Pancreas (tissue), 10 donors: ENCODE results near the gene GPR87. TPM values are rescaled to one million over a fixed set of nuclear protein-coding genes. Genes with fewer than 3 reads are reported as not detected.

Experiments used
- ATAC-seq, 4 donors: fragments of 200-7000 bp; cut with Tn5 transposase; one replicate each; pipeline versions ENCODE4 v1.8.0 to v1.9.1; 2020; ENCODE audit warnings: mild to moderate bottlenecking in 4 of 4, moderate library complexity in 4 of 4
- DNase-seq, 6 donors: peaks; one replicate each; pipeline ENCODE4 v3.0.0-alpha.2; 2020
- FAIRE-seq: peaks from 2 replicates; lab custom pipeline; 2012; peaks lifted over from hg19 to GRCh38; lab: Jason Lieb, UNC
- H3K27ac ChIP-seq, 4 donors: fragments of 200-600 bp; sonication (generic); 1 replicate in 3 of 4; 2 replicates in 1 of 4; pipeline versions ENCODE4 v1.5.0 to v1.8.0; 2020
- H3K27me3 ChIP-seq, 4 donors: fragments of 200-600 bp; one replicate each; pipeline ENCODE4 v1.8.0; 2021
- H3K36me3 ChIP-seq, 3 donors: fragments of 200-600 bp; sonication (generic) in 1 of 3; one replicate each; pipeline versions ENCODE4 v1.5.0 to v1.8.0; 2020 to 2021
- H3K4me1 ChIP-seq, 3 donors: fragments of 200-600 bp; one replicate each; pipeline ENCODE4 v1.8.0; 2021
- H3K4me3 ChIP-seq, 4 donors: fragments of 200-600 bp; sonication (generic) in 2 of 4; one replicate each; pipeline versions ENCODE4 v1.5.0 to v1.8.0; 2020 to 2021
- H3K9me3 ChIP-seq, 4 donors: fragments of 200-600 bp; one replicate each; pipeline ENCODE4 v1.8.0; 2021
- whole genome bisulfite sequencing, 2 donors: extraction: QIAGEN DNeasy Blood & Tissue Kit; methylation state at CpG; one replicate each; pipeline ENCODE4 v1.1.7; 2013; 5-methylcytosine and 5-hydroxymethylcytosine counted together
- intact Hi-C, 3 donors: fragments of 100-400 bp; cut with DNase I; formaldehyde crosslinking; loops; one replicate each; pipeline versions ENCODE4 v1.11.1 to v1.14.2; 2022
- polyA plus RNA-seq, 2 donors: library from polyadenylated mRNA; stranded (reverse); fragments of 200-250 nt; gene quantifications; one replicate each; pipeline ENCODE4 v1.2.3, GENCODE V29; 2013
- total RNA-seq, 6 donors: library from RNA; stranded (reverse); fragmentation: NEBNext Ultra II Directional in 4 of 6; extraction: Animal tissue kit (Norgen Biotek cat#: 25700) in 4 of 6; gene quantifications; one replicate each; pipeline versions ENCODE4 v1.2.1 to v1.2.4, GENCODE V29; 2021 to 2023
- TF ChIP-seq, protein P1 (sequence below), 4 donors: fragments of 200-600 bp; sonication (generic) in 3 of 4; IDR thresholded peaks; one replicate each; pipeline versions ENCODE4 v1.5.0 to v1.8.0; 2021; ENCODE audit warnings: antibody characterized with exemption in 4 of 4
- donor health status: healthy with polysubstance abuse.
- donor health status: DM: no; HTN: no; CAD: no; lungs with moderate emphysema.
- donor health status: DM: no; HTN: no; CAD: no.
- donor health status: control.
- donor health status: control.
- donor health status: Bipolar disorder and iron deficiency.
- donor health status: DM: yes; HTN: yes; CAD: no.
- donor health status: DM: no; HTN: no; CAD: no.
- donor health status: DM: no; HTN: no; CAD: no.
- donor health status: DM: yes; HTN: yes; CAD: no.

The GPR87 gene
- total and polyA plus RNA-seq, 8 donors = not detected

DNA sequence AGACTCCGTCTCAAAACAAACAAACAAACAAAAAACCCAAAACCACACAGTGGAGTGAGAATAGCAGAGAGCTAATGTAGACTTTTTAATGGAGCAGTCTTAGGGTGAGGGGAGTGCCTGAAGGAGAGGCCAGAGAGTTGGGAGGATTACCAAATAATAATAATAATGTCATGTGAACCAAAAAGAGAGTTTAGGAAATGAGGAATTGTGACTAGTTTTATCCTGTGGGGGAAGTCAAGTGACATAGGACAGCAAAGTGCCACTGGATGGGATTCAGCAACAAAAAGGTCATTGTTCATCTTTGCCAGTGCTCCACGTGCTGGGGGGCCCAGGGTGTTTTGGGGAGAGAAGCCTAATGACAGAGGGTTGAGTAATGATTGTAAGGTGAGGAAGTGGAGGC is 12.9 kb downstream of the GPR87 start:
- intact Hi-C loops = no loop called here
- Histone ChIP-seq H3K27me3 (no peaks in the 10 kb centered on the region), H3K27ac (no peak overlapping the region), H3K4me1 (no peaks in the 10 kb centered on the region), H3K36me3 (no peaks in the 10 kb centered on the region), H3K4me3 (no peak overlapping the region), H3K9me3 (no peaks in the 10 kb centered on the region)
- TF ChIP-seq, protein P1, sequence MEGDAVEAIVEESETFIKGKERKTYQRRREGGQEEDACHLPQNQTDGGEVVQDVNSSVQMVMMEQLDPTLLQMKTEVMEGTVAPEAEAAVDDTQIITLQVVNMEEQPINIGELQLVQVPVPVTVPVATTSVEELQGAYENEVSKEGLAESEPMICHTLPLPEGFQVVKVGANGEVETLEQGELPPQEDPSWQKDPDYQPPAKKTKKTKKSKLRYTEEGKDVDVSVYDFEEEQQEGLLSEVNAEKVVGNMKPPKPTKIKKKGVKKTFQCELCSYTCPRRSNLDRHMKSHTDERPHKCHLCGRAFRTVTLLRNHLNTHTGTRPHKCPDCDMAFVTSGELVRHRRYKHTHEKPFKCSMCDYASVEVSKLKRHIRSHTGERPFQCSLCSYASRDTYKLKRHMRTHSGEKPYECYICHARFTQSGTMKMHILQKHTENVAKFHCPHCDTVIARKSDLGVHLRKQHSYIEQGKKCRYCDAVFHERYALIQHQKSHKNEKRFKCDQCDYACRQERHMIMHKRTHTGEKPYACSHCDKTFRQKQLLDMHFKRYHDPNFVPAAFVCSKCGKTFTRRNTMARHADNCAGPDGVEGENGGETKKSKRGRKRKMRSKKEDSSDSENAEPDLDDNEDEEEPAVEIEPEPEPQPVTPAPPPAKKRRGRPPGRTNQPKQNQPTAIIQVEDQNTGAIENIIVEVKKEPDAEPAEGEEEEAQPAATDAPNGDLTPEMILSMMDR (IDR thresholded peaks at IDR 0.05) = no peak
- 62 to 63% methylated on average over 2 of the region's 2 CpGs for WGBS, 2 donors
- DNase-seq (no peak), ATAC-seq (no peak), FAIRE-seq (no peak)

DNA sequence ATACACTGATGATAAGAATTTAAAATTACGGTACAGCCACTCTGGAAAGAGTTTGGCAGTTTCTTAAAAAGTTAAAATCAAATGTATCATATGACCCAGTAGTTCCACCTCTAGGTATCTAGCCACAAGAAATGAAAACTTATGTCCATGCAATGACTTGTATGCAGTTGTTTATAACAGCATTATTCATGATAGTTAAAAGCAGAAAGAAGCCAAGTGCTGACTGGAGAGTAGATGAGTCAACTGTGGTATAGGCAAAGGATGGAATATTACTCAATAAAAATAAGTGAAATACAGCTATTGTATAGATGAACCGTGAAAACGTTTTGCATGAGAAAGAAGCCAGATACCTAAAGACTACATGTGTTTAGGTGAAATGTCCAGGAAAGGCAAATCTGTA is 14.8 kb downstream of the GPR87 start:
- no peak for ATAC-seq
- Histone ChIP-seq H3K9me3 (no peaks in the 10 kb centered on the region), H3K36me3 (no peaks in the 10 kb centered on the region), H3K4me3 (no peak overlapping the region), H3K27ac (no peak overlapping the region), H3K4me1 (no peaks in the 10 kb centered on the region), H3K27me3 (no peaks in the 10 kb centered on the region)
- no peak for DNase-seq
- 74 to 86% methylated on average over 3 of the region's 3 CpGs for WGBS, 2 donors
- no peak for FAIRE-seq
- TF ChIP-seq, protein P1 (IDR thresholded peaks at IDR 0.05) = no peak
- intact Hi-C loops = no loop called here

DNA sequence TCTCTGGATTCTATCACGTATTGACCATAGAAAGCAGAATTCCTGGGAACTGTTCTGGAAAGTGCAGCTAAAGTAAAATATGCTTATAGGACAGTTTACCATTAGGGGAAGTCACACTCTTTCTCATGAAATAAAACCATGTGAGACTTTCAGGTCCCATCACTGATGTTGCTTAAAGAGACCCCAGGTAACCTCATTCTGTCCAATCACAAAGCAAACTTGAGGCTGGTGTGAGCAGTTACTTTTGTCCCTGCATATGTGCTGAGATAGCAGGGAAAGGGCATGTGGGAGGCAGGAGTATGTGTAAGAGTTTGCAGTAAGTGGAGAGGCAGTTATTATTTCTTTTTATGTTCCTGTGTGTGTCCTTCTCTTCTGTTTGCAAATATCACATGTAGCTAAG is 16.1 kb downstream of the GPR87 start:
- 64 to 65% methylated on average over 1 of the region's 1 CpG for WGBS, 2 donors
- TF ChIP-seq, protein P1 (IDR thresholded peaks at IDR 0.05) = no peak
- intact Hi-C loops = no loop called here
- H3K27me3 ChIP-seq = no peaks in the 10 kb centered on the region
- no peaks in the 10 kb centered on the region for H3K36me3 ChIP-seq
- ATAC-seq = no peak
- H3K9me3 ChIP-seq = no peaks in the 10 kb centered on the region
- no peak for DNase-seq
- FAIRE-seq = no peak
- no peak overlapping the region for H3K4me3 ChIP-seq
- H3K27ac ChIP-seq = no peak overlapping the region
- no peaks in the 10 kb centered on the region for H3K4me1 ChIP-seq

DNA sequence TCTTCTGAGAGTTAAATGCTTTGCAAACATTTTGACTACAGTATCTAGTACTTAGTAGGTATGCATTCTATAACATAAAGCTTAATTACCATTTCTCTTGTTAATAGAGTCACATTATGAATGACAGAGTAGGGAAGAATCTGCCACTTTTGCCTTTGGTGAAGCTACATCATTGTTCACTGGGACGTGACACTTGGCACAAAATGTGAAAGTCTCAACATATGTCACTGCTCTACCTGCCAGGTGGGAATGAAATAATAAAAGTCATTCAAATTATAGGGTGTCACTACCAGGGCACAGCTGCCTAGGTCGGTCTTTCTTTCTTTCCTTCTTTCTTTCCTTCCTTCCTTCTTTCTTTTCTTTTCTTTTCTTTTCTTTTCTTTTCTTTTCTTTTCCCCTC is 17.6 kb downstream of the GPR87 start:
- intact Hi-C loops = no loop called here
- 78 to 79% methylated on average over 2 of the region's 2 CpGs for WGBS, 2 donors
- no peaks in the 10 kb centered on the region for H3K4me1 ChIP-seq
- H3K27ac ChIP-seq = no peak overlapping the region
- TF ChIP-seq, protein P1 (IDR thresholded peaks at IDR 0.05) = no peak
- FAIRE-seq (no peak), DNase-seq (no peak), ATAC-seq (no peak)
- H3K27me3 ChIP-seq = no peaks in the 10 kb centered on the region
- no peaks in the 10 kb centered on the region for H3K36me3 ChIP-seq
- H3K9me3 ChIP-seq = no peaks in the 10 kb centered on the region
- no peak overlapping the region for H3K4me3 ChIP-seq

DNA sequence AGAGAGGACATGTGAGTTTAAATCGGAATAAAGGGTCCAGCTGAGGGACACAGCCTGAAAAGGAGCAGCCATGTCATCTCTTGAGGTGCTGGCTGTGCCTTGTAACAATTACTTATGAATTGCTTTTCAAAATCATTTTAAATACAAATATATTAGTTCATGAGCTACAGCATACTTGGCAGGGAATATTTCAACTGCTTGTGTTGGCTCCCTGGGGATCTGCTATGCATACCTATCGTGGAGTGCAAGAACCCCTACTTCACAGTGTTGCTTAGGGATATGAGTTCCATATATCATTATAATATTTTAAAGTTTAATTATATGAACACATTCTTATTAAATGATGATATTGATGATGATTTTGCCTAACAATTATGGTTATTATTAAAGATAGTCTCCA is 19.2 kb downstream of the GPR87 start:
- intact Hi-C loops = no loop called here
- H3K9me3 ChIP-seq = no peaks in the 10 kb centered on the region

More for the DNA sequence above, 19.2 kb downstream of the GPR87 start:
- ATAC-seq (no peak), DNase-seq (no peak), FAIRE-seq (no peak)
- WGBS, 2 donors = 47 to 59% methylated on average over 2 of the region's 2 CpGs
- no peak overlapping the region for H3K4me3 ChIP-seq
- no peaks in the 10 kb centered on the region for H3K36me3 ChIP-seq
- TF ChIP-seq, protein P1 (IDR thresholded peaks at IDR 0.05) = no peak
- no peaks in the 10 kb centered on the region for H3K4me1 ChIP-seq
- H3K27me3 ChIP-seq = no peaks in the 10 kb centered on the region
- H3K27ac ChIP-seq = no peak overlapping the region
